ENCODE measurements around the gene TICAM2.
A peak's percentile ranks its signal among the peaks of the same experiment; 100 is the strongest.

Gene TICAM2

GRCh38 chr5:115553082-115553481, 49.2 kb downstream of the TICAM2 start (continued):
- TF ChIP-seq, protein P1, sequence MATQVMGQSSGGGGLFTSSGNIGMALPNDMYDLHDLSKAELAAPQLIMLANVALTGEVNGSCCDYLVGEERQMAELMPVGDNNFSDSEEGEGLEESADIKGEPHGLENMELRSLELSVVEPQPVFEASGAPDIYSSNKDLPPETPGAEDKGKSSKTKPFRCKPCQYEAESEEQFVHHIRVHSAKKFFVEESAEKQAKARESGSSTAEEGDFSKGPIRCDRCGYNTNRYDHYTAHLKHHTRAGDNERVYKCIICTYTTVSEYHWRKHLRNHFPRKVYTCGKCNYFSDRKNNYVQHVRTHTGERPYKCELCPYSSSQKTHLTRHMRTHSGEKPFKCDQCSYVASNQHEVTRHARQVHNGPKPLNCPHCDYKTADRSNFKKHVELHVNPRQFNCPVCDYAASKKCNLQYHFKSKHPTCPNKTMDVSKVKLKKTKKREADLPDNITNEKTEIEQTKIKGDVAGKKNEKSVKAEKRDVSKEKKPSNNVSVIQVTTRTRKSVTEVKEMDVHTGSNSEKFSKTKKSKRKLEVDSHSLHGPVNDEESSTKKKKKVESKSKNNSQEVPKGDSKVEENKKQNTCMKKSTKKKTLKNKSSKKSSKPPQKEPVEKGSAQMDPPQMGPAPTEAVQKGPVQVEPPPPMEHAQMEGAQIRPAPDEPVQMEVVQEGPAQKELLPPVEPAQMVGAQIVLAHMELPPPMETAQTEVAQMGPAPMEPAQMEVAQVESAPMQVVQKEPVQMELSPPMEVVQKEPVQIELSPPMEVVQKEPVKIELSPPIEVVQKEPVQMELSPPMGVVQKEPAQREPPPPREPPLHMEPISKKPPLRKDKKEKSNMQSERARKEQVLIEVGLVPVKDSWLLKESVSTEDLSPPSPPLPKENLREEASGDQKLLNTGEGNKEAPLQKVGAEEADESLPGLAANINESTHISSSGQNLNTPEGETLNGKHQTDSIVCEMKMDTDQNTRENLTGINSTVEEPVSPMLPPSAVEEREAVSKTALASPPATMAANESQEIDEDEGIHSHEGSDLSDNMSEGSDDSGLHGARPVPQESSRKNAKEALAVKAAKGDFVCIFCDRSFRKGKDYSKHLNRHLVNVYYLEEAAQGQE (tag by site-specific recombination; IDR thresholded peaks at IDR 0.05): no peak
- no peak for TF ChIP-seq ZNF658 (tag by site-specific recombination; IDR thresholded peaks at IDR 0.05)
- TF ChIP-seq OSR2 (tag by site-specific recombination; IDR thresholded peaks at IDR 0.05): no peak
- TF ChIP-seq ZNF777 (tag by site-specific recombination; IDR thresholded peaks at IDR 0.05; ENCODE audit: borderline replicate concordance): no peak
- no peak for TF ChIP-seq ZNF76 (tag by site-specific recombination; IDR thresholded peaks at IDR 0.05; ENCODE audit: borderline replicate concordance, low read depth)
- TF ChIP-seq GLI4 (tag by site-specific recombination; IDR thresholded peaks at IDR 0.05): no peak
- TF ChIP-seq BCL11A (tag by site-specific recombination; IDR thresholded peaks at IDR 0.05; ENCODE audit: low read depth): no peak
- no peak for TF ChIP-seq SCRT1 (tag by site-specific recombination; IDR thresholded peaks at IDR 0.05; ENCODE audit: borderline replicate concordance)
- TF ChIP-seq ZNF433 (tag by site-specific recombination; IDR thresholded peaks at IDR 0.05; ENCODE audit: low read depth): no peak
- no peak for TF ChIP-seq ZNF561 (tag by site-specific recombination; IDR thresholded peaks at IDR 0.05; ENCODE audit: borderline replicate concordance)

- H3K4me3 ChIP-seq (ENCODE audit: low read depth, low read length): no peak overlapping the region
- ChIA-PET POLR2A (interaction anchor here (1.6 kb wide), 1 partner anchor 23 kb away, joined by 5 read pairs; no protein-coding TSS in a partner anchor), CTCF (interaction anchor here (0.6 to 1.5 kb wide), 3 partner anchors 11 to 242 kb away, joined by 3 to 4 read pairs (median 3); no protein-coding TSS in a partner anchor)
- no peak overlapping the region for H3K27ac ChIP-seq (ENCODE audit: extremely low read depth, low read depth, low read length)
- no peaks in the 10 kb centered on the region for H3K36me3 ChIP-seq (ENCODE audit: control insufficient read depth in 2 of 2, insufficient read depth in 1 of 2, low read length in 2 of 2)
- no peaks in the 10 kb centered on the region for H3K9me3 ChIP-seq (ENCODE audit: control insufficient read depth, insufficient read depth, low read depth, low read length)
- H3K4me1 ChIP-seq (ENCODE audit: control insufficient read depth, insufficient read depth, low read length): no peaks in the 10 kb centered on the region
- TF ChIP-seq ZNF510 (tag by site-specific recombination; IDR thresholded peaks at IDR 0.05; ENCODE audit: insufficient replicate concordance) (no peak), GLIS1 (tag by site-specific recombination; IDR thresholded peaks at IDR 0.05) (0 out of 2 replicates have a peak, but pooled peaks have one; percentile 40), KLF1 (tag by site-specific recombination; IDR thresholded peaks at IDR 0.05) (peak; percentile 91)
Measured at GRCh38 chr5:115551415-115551814, 50.9 kb downstream of the TICAM2 start.

DNA sequence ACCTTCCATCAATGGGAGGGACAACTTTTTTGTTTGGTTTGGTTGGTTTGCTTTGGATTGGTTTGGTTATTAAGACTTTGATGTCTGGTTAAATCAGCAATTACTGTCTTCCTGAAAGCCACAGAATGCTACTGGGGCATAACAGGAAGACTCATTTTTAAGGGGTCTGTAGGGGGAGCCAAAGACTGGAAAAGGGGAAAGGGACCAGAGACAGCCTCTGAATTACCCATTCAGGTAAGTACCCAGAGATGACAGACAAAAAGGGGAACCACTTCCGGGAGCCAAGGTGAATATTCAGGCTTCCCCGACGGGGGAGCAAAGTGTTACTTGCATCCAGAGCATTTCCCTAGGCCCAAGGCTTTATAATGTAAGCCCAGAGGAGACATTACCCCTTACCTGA, 53.1 kb downstream of the TICAM2 start:
- no peaks in the 10 kb centered on the region for H3K36me3 ChIP-seq (ENCODE audit: control insufficient read depth in 2 of 2, insufficient read depth in 1 of 2, low read length in 2 of 2)
- ChIA-PET CTCF (no interaction called here), POLR2A (no interaction called here)
- H3K4me1 ChIP-seq (ENCODE audit: control insufficient read depth, insufficient read depth, low read length): no peaks in the 10 kb centered on the region
- TF ChIP-seq ZNF654 (tag by site-specific recombination; IDR thresholded peaks at IDR 0.05; ENCODE audit: low read depth) (peak; percentile 20; the same call in 1 of the 2 replicates), ZNF560 (tag by site-specific recombination; IDR thresholded peaks at IDR 0.05; ENCODE audit: borderline replicate concordance) (no peak), ZNF664 (tag by site-specific recombination; IDR thresholded peaks at IDR 0.05) (peak; percentile 59; the same call in 1 of the 2 replicates)
- TF ChIP-seq, protein P2, sequence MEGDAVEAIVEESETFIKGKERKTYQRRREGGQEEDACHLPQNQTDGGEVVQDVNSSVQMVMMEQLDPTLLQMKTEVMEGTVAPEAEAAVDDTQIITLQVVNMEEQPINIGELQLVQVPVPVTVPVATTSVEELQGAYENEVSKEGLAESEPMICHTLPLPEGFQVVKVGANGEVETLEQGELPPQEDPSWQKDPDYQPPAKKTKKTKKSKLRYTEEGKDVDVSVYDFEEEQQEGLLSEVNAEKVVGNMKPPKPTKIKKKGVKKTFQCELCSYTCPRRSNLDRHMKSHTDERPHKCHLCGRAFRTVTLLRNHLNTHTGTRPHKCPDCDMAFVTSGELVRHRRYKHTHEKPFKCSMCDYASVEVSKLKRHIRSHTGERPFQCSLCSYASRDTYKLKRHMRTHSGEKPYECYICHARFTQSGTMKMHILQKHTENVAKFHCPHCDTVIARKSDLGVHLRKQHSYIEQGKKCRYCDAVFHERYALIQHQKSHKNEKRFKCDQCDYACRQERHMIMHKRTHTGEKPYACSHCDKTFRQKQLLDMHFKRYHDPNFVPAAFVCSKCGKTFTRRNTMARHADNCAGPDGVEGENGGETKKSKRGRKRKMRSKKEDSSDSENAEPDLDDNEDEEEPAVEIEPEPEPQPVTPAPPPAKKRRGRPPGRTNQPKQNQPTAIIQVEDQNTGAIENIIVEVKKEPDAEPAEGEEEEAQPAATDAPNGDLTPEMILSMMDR (tag by site-specific recombination; IDR thresholded peaks at IDR 0.05): peak; percentile 32; the same call in 1 of the 2 replicates
- no peak overlapping the region for H3K27ac ChIP-seq (ENCODE audit: extremely low read depth, low read depth, low read length)
- H3K4me3 ChIP-seq (ENCODE audit: low read depth, low read length): no peak overlapping the region
- H3K9me3 ChIP-seq (ENCODE audit: control insufficient read depth, insufficient read depth, low read depth, low read length): no peaks in the 10 kb centered on the region

All from HEK293 (cell line).